HG03460 (cell line): ENCODE results near the gene VEGFB.
A peak's percentile ranks its signal among the peaks of the same experiment; 100 is the strongest.
"Not testable (repeated sequence)": the region's sequence is repeated elsewhere in the genome, so short reads cannot be mapped to it uniquely, and the experiment has no call there.

Experiments used
- ATAC-seq: cut with Tn5 transposase; IDR thresholded peaks from one replicate; pipeline ENCODE4 v1.9.1; 2021; ENCODE audit not compliant: unreplicated experiment

VEGFB gene

GRCh38 chr11:64245797-64246620, 11.6 kb downstream of the VEGFB start:
- no peak for ATAC-seq

GRCh38 chr11:64246621-64246870, 12.2 kb downstream of the VEGFB start:
- ATAC-seq = not testable (repeated sequence)

GRCh38 chr11:64246871-64247728, 12.7 kb downstream of the VEGFB start, which contains the start of gene PPP1R14B:
Gene PPP1R14B (minus strand): TSS chr11:64246943. CDS start chr11:64246673, 270 bp downstream.
- no peak for ATAC-seq

GRCh38 chr11:64247729-64248531, 13.5 kb downstream of the VEGFB start:
- no peak for ATAC-seq

GRCh38 chr11:64248578-64248977, 14.2 kb downstream of the VEGFB start:
- no peak for ATAC-seq

- ATAC-seq = no peak
Observed at GRCh38 chr11:64249038-64249437, 14.7 kb downstream of the VEGFB start.

GRCh38 chr11:64249563-64250414, 15.4 kb downstream of the VEGFB start:
- ATAC-seq = no peak

GRCh38 chr11:64250415-64251015, 16.1 kb downstream of the VEGFB start:
- ATAC-seq = no peak

GRCh38 chr11:64251016-64251752, 16.8 kb downstream of the VEGFB start, which contains the start of gene PLCB3:
Gene PLCB3 (plus strand): TSS chr11:64251530. CDS start chr11:64251650, 120 bp downstream.
- peak; percentile 34 for ATAC-seq

GRCh38 chr11:64251753-64252002, 17.3 kb downstream of the VEGFB start:
- ATAC-seq = no peak

- ATAC-seq = no peak
Observed at GRCh38 chr11:64252003-64252872, 17.9 kb downstream of the VEGFB start.

- ATAC-seq = no peak
Observed at GRCh38 chr11:64253043-64253442, 18.7 kb downstream of the VEGFB start.

GRCh38 chr11:64253481-64253880, 19.1 kb downstream of the VEGFB start:
- ATAC-seq = no peak

- no peak for ATAC-seq
Observed at GRCh38 chr11:64254326-64254725, 19.9 kb downstream of the VEGFB start.

GRCh38 chr11:64255135-64256128, 21.0 kb downstream of the VEGFB start:
- ATAC-seq = no peak

- no peak for ATAC-seq
Observed at GRCh38 chr11:64256300-64256699, 21.9 kb downstream of the VEGFB start.

GRCh38 chr11:64258356-64258755, 24.0 kb downstream of the VEGFB start:
- no peak for ATAC-seq
